Hepatocyte (in vitro differentiated cells): ENCODE data around the gene ST6GALNAC2. TPM values are rescaled to one million over a fixed set of nuclear protein-coding genes. Genes with fewer than 3 reads are reported as not detected.

Experiments used
- DNase-seq: peaks from one replicate; pipeline ENCODE4 v3.0.0-alpha.2; 2016; ENCODE audit warnings: low spot score
- H2AFZ ChIP-seq: fragments of 200-600 bp; sonication (generic); 2 replicates; pipeline ENCODE4 v1.6.0; 2016; ENCODE audit warnings: antibody characterized with exemption, mild to moderate bottlenecking
- H3K27ac ChIP-seq: fragments of 200-600 bp; sonication (generic); 2 replicates; pipeline ENCODE4 v1.5.1; 2016; ENCODE audit warnings: mild to moderate bottlenecking
- H3K27me3 ChIP-seq: fragments of 200-600 bp; sonication (generic); 2 replicates; pipeline ENCODE4 v1.6.1; 2016
- H3K36me3 ChIP-seq: fragments of 200-600 bp; sonication (generic); replicated peaks from 2 replicates; pipeline ENCODE4 v1.5.1; 2016; ENCODE audit warnings: low read depth; ENCODE audit not compliant: insufficient read depth
- H3K4me1 ChIP-seq: fragments of 200-600 bp; sonication (generic); 2 replicates; pipeline ENCODE4 v1.5.1; 2016; ENCODE audit warnings: mild to moderate bottlenecking, moderate library complexity; ENCODE audit not compliant: insufficient read depth
- H3K4me2 ChIP-seq: fragments of 200-600 bp; sonication (generic); 2 replicates; pipeline ENCODE4 v1.6.0; 2016
- H3K4me3 ChIP-seq: fragments of 200-600 bp; sonication (generic); 2 replicates; pipeline ENCODE4 v1.5.1; 2016; ENCODE audit warnings: mild to moderate bottlenecking
- H3K79me2 ChIP-seq: fragments of 200-600 bp; sonication (generic); 2 replicates; pipeline ENCODE4 v1.6.0; 2017; ENCODE audit warnings: mild to moderate bottlenecking
- H3K9me2 ChIP-seq: fragments of 200-600 bp; sonication (generic); replicated peaks from 2 replicates; pipeline ENCODE4 v1.6.0; 2017; ENCODE audit warnings: mild to moderate bottlenecking; ENCODE audit not compliant: insufficient read depth
- H3K9me3 ChIP-seq: fragments of 200-600 bp; sonication (generic); 2 replicates; pipeline ENCODE4 v1.5.1; 2016; ENCODE audit warnings: low read depth, mild to moderate bottlenecking
- H4K20me1 ChIP-seq: fragments of 200-600 bp; sonication (generic); 2 replicates; pipeline ENCODE4 v1.6.0; 2016; ENCODE audit warnings: mild to moderate bottlenecking; ENCODE audit not compliant: insufficient read depth, poor library complexity, severe bottlenecking
- CTCF ChIP-seq: fragments of 200-600 bp; sonication (generic); IDR thresholded peaks from 2 replicates; pipeline ENCODE4 v1.5.1; 2016; ENCODE audit warnings: antibody characterized with exemption, mild to moderate bottlenecking; ENCODE audit not compliant: poor library complexity
- EZH2 ChIP-seq: fragments of 200-600 bp; sonication (generic); IDR thresholded peaks from 2 replicates; pipeline ENCODE4 v1.6.1; 2016; ENCODE audit warnings: antibody characterized with exemption, mild to moderate bottlenecking, borderline replicate concordance
- EZH2phosphoT487 ChIP-seq: fragments of 200-600 bp; sonication (generic); IDR thresholded peaks from one replicate; pipeline ENCODE4 v1.6.1; 2018; ENCODE audit warnings: antibody characterized with exemption, mild to moderate bottlenecking, low read depth, moderate library complexity; ENCODE audit not compliant: unreplicated experiment, severe bottlenecking
- WGBS: methylation state at CpG from one replicate; pipeline ENCODE4 v1.1.6; 2016; ENCODE audit warnings: low lambda C conversion rate; ENCODE audit errors: missing lambda C conversion rate; 5-methylcytosine and 5-hydroxymethylcytosine counted together
- polyA plus RNA-seq: library from polyadenylated mRNA; unstranded; fragments of >200 nt; fragmentation: Nextera tagmentation; extraction: Ambion mirVana; gene quantifications from 2 replicates; pipeline ENCODE4 v1.2.1, GENCODE V29; 2016
- total RNA-seq: library from RNA; depleted of rRNA; stranded (reverse); fragments of >200 nt; gene quantifications from 2 replicates; pipeline ENCODE4 v1.2.3, GENCODE V29; 2014

Gene ST6GALNAC2
- total and polyA plus RNA-seq, 2 experiments from 2014 or later, result 1.4 to 1.8 TPM

GRCh38 chr17:76557368-76558197 lies 28.1 kb downstream of the ST6GALNAC2 start:
- Histone ChIP-seq H2AFZ (peak overlapping the region; percentile 66), H3K79me2 (peaks cover 47% of the 10 kb centered on the region), H3K9me3 (no peaks in the 10 kb centered on the region), H3K27ac (peak overlapping the region; percentile 95), H3K4me1 (peaks cover 24% of the 10 kb centered on the region), H3K9me2 (no peaks in the 10 kb centered on the region), H3K4me2 (peak overlapping the region; percentile 77), H3K36me3 (no peaks in the 10 kb centered on the region), H4K20me1 (peaks cover 36% of the 10 kb centered on the region), H3K4me3 (peak overlapping the region; percentile 63), H3K27me3 (no peaks in the 10 kb centered on the region)
- DNase-seq, result peak; percentile 97
- WGBS, result 1% methylated on average over 55 of the region's 55 CpGs
- TF ChIP-seq CTCF (peak; percentile 59), EZH2phosphoT487 (no peak)

DNA sequence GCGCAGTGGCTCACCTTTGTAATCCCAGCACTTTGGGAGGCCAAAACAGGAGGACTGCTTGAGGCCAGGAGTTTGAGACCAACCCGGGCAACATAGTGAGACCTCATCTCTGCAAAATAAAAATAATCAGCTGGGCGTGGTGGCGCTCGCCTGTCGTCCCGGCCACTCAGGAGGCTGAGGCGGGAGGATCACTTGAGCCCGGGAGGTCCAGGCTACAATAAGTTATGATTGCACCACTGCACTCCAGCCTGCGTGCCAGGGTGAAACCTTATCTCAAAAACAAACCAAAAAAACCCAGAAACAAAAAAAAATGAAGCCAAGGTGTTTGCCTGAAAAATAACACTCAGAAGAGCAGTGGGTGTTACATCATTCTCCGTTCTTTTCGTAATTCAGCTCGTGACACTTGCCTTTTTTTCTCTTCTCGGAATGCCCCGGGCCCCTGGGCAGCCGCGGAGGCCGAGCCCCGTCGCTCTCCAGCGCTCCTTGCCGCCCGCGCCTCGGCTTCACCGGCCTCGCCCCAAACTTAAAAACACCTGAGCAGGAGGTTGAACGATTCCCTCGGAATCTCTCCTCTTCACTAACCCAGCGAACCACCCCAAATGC lies 28.8 kb downstream of the ST6GALNAC2 start:
- Histone ChIP-seq H3K27ac (peak overlapping the region; percentile 95), H3K9me3 (no peaks in the 10 kb centered on the region), H3K9me2 (no peaks in the 10 kb centered on the region), H2AFZ (peak overlapping the region; percentile 66), H3K27me3 (no peaks in the 10 kb centered on the region), H3K36me3 (no peaks in the 10 kb centered on the region), H3K4me1 (peaks cover 24% of the 10 kb centered on the region), H3K4me3 (peak overlapping the region; percentile 43), H3K4me2 (peak overlapping the region; percentile 77), H4K20me1 (peaks cover 33% of the 10 kb centered on the region), H3K79me2 (peaks cover 45% of the 10 kb centered on the region)
- TF ChIP-seq CTCF (no peak), EZH2phosphoT487 (no peak), EZH2 (no peak)
- 30% methylated on average over 30 of the region's 30 CpGs for WGBS
- DNase-seq, result peak; percentile 70

- Histone ChIP-seq H2AFZ (no peak overlapping the region), H3K4me2 (no peak overlapping the region), H3K79me2 (peaks cover 18% of the 10 kb centered on the region), H3K4me1 (peaks cover 19% of the 10 kb centered on the region), H3K9me3 (no peaks in the 10 kb centered on the region), H4K20me1 (peaks cover 6% of the 10 kb centered on the region), H3K9me2 (no peaks in the 10 kb centered on the region), H3K27me3 (no peaks in the 10 kb centered on the region), H3K36me3 (no peaks in the 10 kb centered on the region), H3K4me3 (no peak overlapping the region), H3K27ac (no peak overlapping the region)
- TF ChIP-seq CTCF (no peak), EZH2phosphoT487 (no peak), EZH2 (no peak)
- DNase-seq, result no peak
- WGBS, result 78% methylated on average over 6 of the region's 6 CpGs
Measured at GRCh38 chr17:76554131-76554530, 31.5 kb downstream of the ST6GALNAC2 start.
